Body of pancreas (tissue), 4 donors: ENCODE results near the gene CREB3.

ENCODE experiments used
- CTCF ChIP-seq, 7 experiments: fragments of 450-650 bp in 4 of 7; fragments of 200-600 bp in 3 of 7; sonication (generic) in 3 of 7; IDR thresholded peaks; one replicate each; pipeline ENCODE4 v1.5.1; 2016 to 2019; ENCODE audit warnings: antibody characterized with exemption in 7 of 7
- POLR2A ChIP-seq, 3 donors: fragments of 450-650 bp; IDR thresholded peaks; one replicate each; pipeline ENCODE4 v1.6.1; 2016; ENCODE audit warnings: antibody characterized with exemption in 3 of 3, mild to moderate bottlenecking in 2 of 3

- TF ChIP-seq CTCF (IDR thresholded peaks at IDR 0.05) (no peak), POLR2A (IDR thresholded peaks at IDR 0.05) (no peak)
Measured at GRCh38 chr9:35723908-35724307, 8.6 kb upstream of the CREB3 start.
